DMS53 treated with DMSO at 0.1 percent for 48 hours (cell line): ENCODE results near the gene RIPOR3.
"Not testable (repeated sequence)": the region's sequence is repeated elsewhere in the genome, so short reads cannot be mapped to it uniquely, and the experiment has no call there.

Source experiments
- DNase-seq: peaks from one replicate; lab custom pipeline; 2025; ENCODE audit not compliant: unreplicated experiment; lab: John Stamatoyannopoulos, UW

Gene RIPOR3

GRCh38 chr20:50611128-50611810 is 80.1 kb downstream of the RIPOR3 start:
- no peak for DNase-seq

DNA sequence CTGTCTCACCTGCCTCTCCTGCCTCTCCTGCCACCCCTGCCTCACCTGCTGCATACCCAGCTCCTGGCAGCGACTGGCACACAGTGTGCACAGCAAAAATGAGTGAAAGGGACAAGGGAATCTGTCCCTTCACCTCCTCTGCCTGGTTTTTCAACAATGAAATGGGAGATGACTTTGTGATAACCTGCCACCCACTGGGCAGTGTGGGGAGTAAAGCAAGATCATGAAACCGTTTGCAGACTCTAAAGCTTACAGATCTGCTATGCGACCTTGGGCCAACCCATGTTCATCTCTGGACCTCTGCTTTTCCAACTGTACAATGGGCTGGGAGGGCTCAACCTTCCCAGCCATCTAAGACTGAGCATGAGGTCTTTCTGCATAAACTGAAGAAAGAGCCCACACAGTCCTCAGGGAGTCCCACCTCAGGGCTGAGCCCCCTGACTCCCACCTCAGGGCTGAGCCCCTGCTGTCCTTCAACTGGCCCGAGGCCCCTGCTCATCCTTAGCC is 81.1 kb downstream of the RIPOR3 start:
- DNase-seq: no peak

DNA sequence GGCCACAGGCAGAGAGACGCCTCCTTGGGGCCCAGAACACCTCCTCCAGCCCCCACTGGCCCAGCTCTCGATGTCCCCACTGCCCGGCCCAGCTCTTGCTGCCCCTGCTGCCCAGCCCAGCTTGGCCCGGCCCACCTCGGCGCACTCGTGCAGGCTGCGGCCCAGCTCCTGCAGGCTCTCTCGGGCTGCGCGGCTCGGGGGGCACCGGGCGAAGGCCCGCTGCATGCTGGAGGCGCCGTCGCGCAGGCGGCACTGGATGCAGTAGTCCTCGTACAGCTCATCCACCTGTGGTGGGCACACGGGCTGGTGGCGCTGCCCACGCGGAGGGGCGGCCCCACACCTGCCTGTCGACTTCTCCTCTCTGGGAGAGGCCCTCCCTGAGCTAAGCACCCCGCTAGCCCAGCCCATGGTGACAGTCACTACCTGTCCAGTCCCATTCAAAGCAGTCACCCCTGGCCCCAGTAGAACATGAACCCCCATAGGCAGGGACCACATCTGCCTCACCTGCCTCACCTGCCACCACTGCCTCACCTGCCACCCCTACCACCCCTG is 81.8 kb downstream of the RIPOR3 start:
- DNase-seq: no peak

GRCh38 chr20:50608750-50609104 is 82.6 kb downstream of the RIPOR3 start:
- no peak for DNase-seq

GRCh38 chr20:50607850-50608749 is 83.2 kb downstream of the RIPOR3 start:
- DNase-seq: no peak

DNA sequence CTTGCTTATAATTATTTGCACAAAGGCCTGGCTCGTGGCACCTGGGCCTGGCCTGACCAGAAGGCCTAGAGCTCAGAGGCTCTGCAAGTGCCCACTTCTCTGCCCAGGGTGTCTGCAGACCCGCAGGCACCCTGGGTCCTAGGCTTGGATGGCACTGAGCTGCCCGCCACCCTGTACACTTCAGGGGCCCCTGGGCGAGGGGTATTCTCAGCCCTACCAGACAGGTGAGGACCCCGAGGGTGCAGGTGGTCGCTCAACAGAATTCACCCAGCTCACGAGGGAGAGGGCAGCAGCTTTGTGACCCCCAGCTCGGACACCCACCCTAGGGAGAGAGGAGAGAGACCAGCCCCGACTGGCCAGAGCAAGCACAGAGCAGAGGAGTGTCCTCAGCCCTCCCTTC is 83.9 kb downstream of the RIPOR3 start:
- DNase-seq: no peak

DNA sequence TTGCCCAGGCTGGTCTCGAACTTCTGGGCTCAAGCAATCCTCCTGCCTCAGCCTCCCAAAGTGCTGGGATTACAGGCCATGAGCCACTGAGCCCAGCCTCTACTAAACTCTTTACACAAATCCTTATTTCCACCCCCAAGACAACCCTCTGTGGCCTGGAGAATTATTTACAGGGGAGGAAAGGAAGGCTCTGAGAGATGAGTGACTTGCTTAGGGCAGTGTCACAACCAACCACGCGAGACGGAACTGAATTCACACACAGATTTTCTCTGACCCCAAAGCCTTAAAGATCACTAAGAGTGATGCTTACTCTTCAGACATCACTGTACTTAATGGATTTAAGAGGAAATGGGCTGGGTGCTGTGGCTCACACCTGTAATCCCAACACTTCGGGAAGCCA is 86.2 kb downstream of the RIPOR3 start:
- no peak for DNase-seq

- DNase-seq: no peak
Measured at GRCh38 chr20:50604451-50604850, 86.9 kb downstream of the RIPOR3 start.

GRCh38 chr20:50602432-50603088 is 88.8 kb downstream of the RIPOR3 start:
- DNase-seq: no peak

GRCh38 chr20:50601511-50602431 is 89.6 kb downstream of the RIPOR3 start:
- DNase-seq: no peak

GRCh38 chr20:50600281-50600895 is 91.0 kb downstream of the RIPOR3 start:
- no peak for DNase-seq

DNA sequence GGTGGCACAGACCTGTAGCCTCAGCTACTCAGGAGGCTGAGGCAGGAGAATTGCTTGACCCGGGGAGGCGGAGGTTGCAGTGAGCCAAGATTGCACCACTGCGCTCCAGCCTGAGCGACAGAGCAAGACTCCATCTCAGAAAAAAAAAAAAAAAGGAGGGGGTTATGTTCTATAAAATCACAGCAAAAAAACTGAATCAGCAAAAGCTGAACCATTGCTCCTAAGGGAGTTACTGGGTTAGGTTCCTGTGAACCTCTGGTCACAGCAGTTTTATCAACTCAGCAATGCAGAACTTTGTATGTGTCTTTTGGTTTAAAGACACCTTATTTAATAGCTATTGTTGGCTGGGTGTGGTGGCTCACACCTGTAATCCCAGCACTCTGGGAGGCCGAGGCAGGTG is 92.6 kb downstream of the RIPOR3 start:
- DNase-seq: not testable (repeated sequence)

- no peak for DNase-seq
Measured at GRCh38 chr20:50598074-50598473, 93.3 kb downstream of the RIPOR3 start.

DNA sequence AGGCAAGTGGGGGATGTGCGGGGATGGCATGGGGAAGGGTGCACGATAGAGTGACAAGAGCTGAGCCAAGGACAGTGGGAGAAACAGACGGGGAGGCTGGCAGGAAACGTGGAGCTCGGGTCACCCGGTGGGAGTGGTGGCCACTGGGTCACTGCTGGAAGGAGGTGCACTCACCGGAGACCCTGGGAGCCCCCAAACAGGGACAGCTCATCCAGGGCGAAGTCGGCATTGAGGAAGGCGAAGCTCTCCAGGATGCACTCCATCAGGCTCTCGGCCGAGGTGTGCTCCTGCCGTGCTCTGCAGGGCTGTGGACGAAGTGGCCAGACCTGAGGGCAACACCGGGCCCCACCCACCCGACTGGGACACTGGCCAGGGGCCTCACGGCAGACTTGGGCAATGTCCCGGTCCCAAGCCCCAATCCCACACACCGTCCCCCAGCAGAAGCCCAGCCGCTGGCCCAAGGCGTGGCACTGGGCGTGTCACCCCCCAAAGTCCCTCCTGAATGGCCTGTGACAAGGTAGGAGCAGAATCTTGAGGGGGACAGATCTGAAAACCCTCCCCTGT is 93.9 kb downstream of the RIPOR3 start:
- no peak for DNase-seq

DNA sequence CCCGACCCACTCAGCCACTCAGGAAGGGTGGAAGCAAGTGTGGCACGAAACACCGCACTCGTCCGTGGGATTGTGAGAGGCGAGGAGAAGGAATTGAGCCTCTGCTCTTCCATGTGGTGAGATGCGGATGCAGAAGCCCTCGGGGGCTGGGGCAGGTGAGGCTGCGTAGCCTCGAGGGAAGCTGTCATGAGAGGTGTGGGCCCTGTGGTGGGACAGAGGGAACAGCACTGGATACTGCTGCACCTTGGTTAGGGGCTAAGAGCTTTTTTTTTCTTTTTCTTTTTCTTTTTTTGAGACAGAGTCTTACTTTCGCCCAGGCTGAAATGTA is 94.7 kb downstream of the RIPOR3 start:
- DNase-seq: no peak

DNA sequence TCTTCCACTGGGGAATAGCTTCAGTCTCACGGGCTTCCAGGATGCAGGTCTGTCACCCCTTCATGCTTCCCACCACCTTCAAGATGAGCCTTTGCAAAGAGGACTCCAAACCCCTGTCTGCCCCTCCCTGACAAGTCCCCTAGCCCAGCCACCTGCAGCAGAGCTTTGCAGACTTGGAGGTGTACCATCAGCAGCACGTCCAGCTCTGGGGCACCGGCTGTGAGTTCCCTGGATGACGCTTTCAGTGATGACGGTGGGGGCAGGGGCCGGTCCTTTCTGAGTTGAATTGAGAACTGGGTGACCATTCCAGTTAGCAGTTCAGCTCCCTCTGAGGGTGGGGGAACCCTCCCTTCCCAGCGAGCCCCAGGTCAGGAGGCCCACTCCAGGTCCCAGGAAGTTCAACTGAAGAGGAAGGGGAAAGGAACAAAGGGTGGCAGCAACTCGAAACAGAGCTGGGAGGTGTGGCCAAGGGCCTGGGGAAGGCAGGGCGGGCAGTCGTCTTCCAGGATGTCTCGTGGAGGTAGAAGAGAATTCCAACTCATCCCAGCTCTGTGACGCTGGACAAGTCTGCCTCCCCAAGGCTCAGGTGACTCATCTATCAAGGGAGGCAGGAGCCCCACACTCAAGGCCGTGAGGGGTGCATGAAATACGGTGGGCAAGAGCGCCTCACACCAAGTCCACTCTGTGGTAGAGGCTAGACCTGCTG is 95.2 kb downstream of the RIPOR3 start:
- DNase-seq: no peak

DNA sequence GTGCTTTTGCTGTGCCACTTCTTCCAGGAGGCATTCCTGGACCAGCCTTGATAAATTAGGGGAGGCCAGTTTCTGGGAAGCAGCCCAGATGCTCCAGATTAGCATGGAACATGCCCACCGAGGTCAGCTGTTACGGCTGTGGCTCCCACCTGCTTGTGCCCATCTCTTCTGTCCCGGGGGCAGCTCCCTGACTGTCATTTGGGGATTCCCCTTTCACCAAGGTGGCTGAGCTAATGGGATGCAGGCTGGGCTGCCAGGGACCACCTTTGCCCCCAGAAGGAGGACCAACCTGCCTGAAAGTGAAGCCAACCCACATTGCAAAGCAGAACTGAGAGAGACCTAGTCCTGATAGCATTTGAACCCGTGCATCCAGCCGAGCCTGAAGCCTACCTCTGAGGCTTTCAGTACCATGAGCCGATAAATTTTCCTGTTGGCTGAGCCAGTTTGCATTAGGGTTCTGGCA is 95.9 kb downstream of the RIPOR3 start:
- DNase-seq: no peak

- DNase-seq: no peak
Measured at GRCh38 chr20:50594591-50595432, 96.5 kb downstream of the RIPOR3 start.
